HG02610 (cell line): ENCODE results near the gene FGF12.

ENCODE experiments used
- ATAC-seq: cut with Tn5 transposase; IDR thresholded peaks from one replicate; pipeline ENCODE4 v1.9.1; 2021; ENCODE audit warnings: mild to moderate bottlenecking, moderate library complexity; ENCODE audit not compliant: unreplicated experiment

The FGF12 gene

GRCh38 chr3:192275741-192276355 is 451.5 kb downstream of the FGF12 start:
- ATAC-seq, result no peak

- no peak for ATAC-seq
These were observed 453.7 kb downstream of the FGF12 start for GRCh38 chr3:192273697-192274010.

- ATAC-seq, result no peak
These were observed 454.2 kb downstream of the FGF12 start for GRCh38 chr3:192273001-192273696.

GRCh38 chr3:192262001-192262400 is 465.3 kb downstream of the FGF12 start:
- no peak for ATAC-seq

GRCh38 chr3:192261135-192261534 is 466.2 kb downstream of the FGF12 start:
- no peak for ATAC-seq

- no peak for ATAC-seq
These were observed 467.0 kb downstream of the FGF12 start for GRCh38 chr3:192260116-192261010.

- no peak for ATAC-seq
These were observed 467.7 kb downstream of the FGF12 start for GRCh38 chr3:192259661-192260060.

- no peak for ATAC-seq
These were observed 468.6 kb downstream of the FGF12 start for GRCh38 chr3:192258721-192259120.

GRCh38 chr3:192255839-192256238 is 471.5 kb downstream of the FGF12 start:
- no peak for ATAC-seq

- no peak for ATAC-seq
These were observed 474.0 kb downstream of the FGF12 start for GRCh38 chr3:192253138-192253887.

GRCh38 chr3:192249516-192249915 is 477.8 kb downstream of the FGF12 start:
- ATAC-seq, result no peak

GRCh38 chr3:192246847-192247559 is 480.3 kb downstream of the FGF12 start:
- no peak for ATAC-seq

GRCh38 chr3:192244591-192244990 is 482.8 kb downstream of the FGF12 start:
- no peak for ATAC-seq

- ATAC-seq, result no peak
These were observed 487.4 kb downstream of the FGF12 start for GRCh38 chr3:192239956-192240355.

- ATAC-seq, result no peak
These were observed 489.2 kb downstream of the FGF12 start for GRCh38 chr3:192237992-192238608.

GRCh38 chr3:192229866-192230265 is 497.5 kb downstream of the FGF12 start:
- no peak for ATAC-seq

GRCh38 chr3:192224634-192225155 is 502.6 kb downstream of the FGF12 start:
- ATAC-seq, result no peak

GRCh38 chr3:192223815-192224214 is 503.5 kb downstream of the FGF12 start:
- ATAC-seq, result no peak

GRCh38 chr3:192220915-192221314 is 506.4 kb downstream of the FGF12 start:
- ATAC-seq, result no peak

GRCh38 chr3:192219926-192220325 is 507.4 kb downstream of the FGF12 start:
- no peak for ATAC-seq
